A673 (cell line): ENCODE data around the gene NSD2.

Experiments
- EZH2 ChIP-seq: fragments of 200-600 bp; sonication (generic); IDR thresholded peaks from 2 replicates; pipeline ENCODE4 v1.6.1; 2017; ENCODE audit warnings: borderline replicate concordance, low read depth, mild to moderate bottlenecking, mixed read lengths, antibody characterized with exemption, low read length; ENCODE audit not compliant: poor library complexity, severe bottlenecking
- TF ChIP-seq, protein P1 (sequence below): fragments of 300-800, 200-600 bp; sonication (generic); conservative IDR thresholded peaks from 2 replicates; pipeline ENCODE4 v1.5.1; 2017; ENCODE audit warnings: low read depth, mild to moderate bottlenecking, antibody characterized with exemption, low read length, moderate library complexity, mixed read lengths

DNA sequence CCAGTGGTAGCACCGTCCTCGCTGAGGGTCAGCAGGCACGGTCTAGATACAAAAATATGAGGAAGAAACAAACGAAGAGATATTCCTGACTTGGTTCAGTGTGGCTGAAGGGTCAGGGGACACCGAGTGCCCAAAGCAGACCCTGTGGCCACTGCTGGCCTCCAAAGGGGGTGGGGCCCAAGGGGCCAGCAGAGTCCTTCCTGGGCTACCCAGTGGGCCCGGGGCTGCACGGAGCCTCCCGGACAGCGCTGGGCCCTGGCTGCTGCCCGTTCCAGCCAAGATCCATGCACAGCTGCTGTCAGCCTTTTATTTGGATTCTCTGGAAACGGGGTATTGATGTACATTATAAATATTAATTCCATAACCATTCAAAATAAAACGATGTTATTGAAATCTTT, 117.1 kb downstream of the NSD2 start:
- TF ChIP-seq, protein P1, sequence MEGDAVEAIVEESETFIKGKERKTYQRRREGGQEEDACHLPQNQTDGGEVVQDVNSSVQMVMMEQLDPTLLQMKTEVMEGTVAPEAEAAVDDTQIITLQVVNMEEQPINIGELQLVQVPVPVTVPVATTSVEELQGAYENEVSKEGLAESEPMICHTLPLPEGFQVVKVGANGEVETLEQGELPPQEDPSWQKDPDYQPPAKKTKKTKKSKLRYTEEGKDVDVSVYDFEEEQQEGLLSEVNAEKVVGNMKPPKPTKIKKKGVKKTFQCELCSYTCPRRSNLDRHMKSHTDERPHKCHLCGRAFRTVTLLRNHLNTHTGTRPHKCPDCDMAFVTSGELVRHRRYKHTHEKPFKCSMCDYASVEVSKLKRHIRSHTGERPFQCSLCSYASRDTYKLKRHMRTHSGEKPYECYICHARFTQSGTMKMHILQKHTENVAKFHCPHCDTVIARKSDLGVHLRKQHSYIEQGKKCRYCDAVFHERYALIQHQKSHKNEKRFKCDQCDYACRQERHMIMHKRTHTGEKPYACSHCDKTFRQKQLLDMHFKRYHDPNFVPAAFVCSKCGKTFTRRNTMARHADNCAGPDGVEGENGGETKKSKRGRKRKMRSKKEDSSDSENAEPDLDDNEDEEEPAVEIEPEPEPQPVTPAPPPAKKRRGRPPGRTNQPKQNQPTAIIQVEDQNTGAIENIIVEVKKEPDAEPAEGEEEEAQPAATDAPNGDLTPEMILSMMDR, result no peak
- TF ChIP-seq EZH2, result no peak
